Endometrial microvascular endothelial cells (primary cell): ENCODE measurements around the gene CT47C1. TPM values are rescaled to one million over a fixed set of nuclear protein-coding genes. Genes with fewer than 3 reads are reported as not detected.

ENCODE experiments used
- total RNA-seq: library from RNA; depleted of rRNA; stranded (reverse); fragments of >200 nt; gene quantifications from one replicate; pipeline ENCODE4 v1.2.3, GENCODE V29; 2015; ENCODE audit errors: inconsistent ontology term

The CT47C1 gene
- total RNA-seq, 1 donor from 2014 or later: not detected

Other genes with a start within 250 kb of the CT47C1 start
- gene ZCCHC12, start 249.2 kb upstream of the CT47C1 start, total RNA-seq: not detected
- gene LONRF3, start 98.4 kb upstream of the CT47C1 start, total RNA-seq: 0.56 TPM
- not detected for gene KIAA1210, start 54.8 kb downstream of the CT47C1 start, total RNA-seq
- 77.0 TPM for gene PGRMC1, start 163.3 kb downstream of the CT47C1 start, total RNA-seq